GM23338 (cell line): ENCODE results near the gene IGBP1. TPM values are rescaled to one million over a fixed set of nuclear protein-coding genes. Genes with fewer than 3 reads are reported as not detected.

ENCODE experiments used
- ATAC-seq: fragments of 200-7000 bp; cut with Tn5 transposase; 3 replicates; pipeline ENCODE4 v1.9.1; 2020
- DNase-seq: peaks from one replicate; pipeline ENCODE4 v3.0.0-alpha.2; 2015; ENCODE audit warnings: low spot score
- H2AFZ ChIP-seq: fragments of 200-600 bp; sonication (generic); 2 replicates; pipeline ENCODE4 v1.8.0; 2016; ENCODE audit warnings: antibody characterized with exemption, mild to moderate bottlenecking, moderate library complexity
- H3F3A ChIP-seq: fragments of 200-600 bp; sonication (generic); replicated peaks from 2 replicates; pipeline ENCODE4 v1.8.0; 2017; ENCODE audit warnings: antibody characterized with exemption, mixed run types, low read depth
- H3K27ac ChIP-seq: fragments of 200-600 bp; sonication (generic); 2 replicates; pipeline ENCODE4 v1.6.1; 2016; ENCODE audit warnings: low read depth
- H3K27me3 ChIP-seq: fragments of 200-600 bp; sonication (generic); 2 replicates; pipeline ENCODE4 v1.8.0; 2016; ENCODE audit warnings: mild to moderate bottlenecking, mixed run types, moderate library complexity; ENCODE audit not compliant: insufficient read depth
- H3K36me3 ChIP-seq: fragments of 200-600 bp; sonication (generic); 2 replicates; pipeline ENCODE4 v1.8.0; 2016; ENCODE audit warnings: mild to moderate bottlenecking; ENCODE audit not compliant: insufficient read depth
- H3K4me1 ChIP-seq: fragments of 200-600 bp; sonication (generic); 2 replicates; pipeline ENCODE4 v1.8.0; 2016; ENCODE audit warnings: mild to moderate bottlenecking, moderate library complexity; ENCODE audit not compliant: insufficient read depth
- H3K4me2 ChIP-seq: fragments of 200-600 bp; sonication (generic); 2 replicates; pipeline ENCODE4 v1.7.1; 2017; ENCODE audit warnings: mixed run types
- H3K4me3 ChIP-seq: fragments of 200-600 bp; sonication (generic); 2 replicates; pipeline ENCODE4 v1.6.1; 2016; ENCODE audit warnings: mixed run types
- H3K79me2 ChIP-seq: fragments of 200-600 bp; sonication (generic); replicated peaks from 2 replicates; pipeline ENCODE4 v1.8.0; 2017; ENCODE audit warnings: mild to moderate bottlenecking; ENCODE audit not compliant: insufficient read depth
- H3K9me2 ChIP-seq: fragments of 200-600 bp; sonication (generic); 2 replicates; pipeline ENCODE4 v1.8.0; 2017; ENCODE audit not compliant: insufficient read depth
- H4K20me1 ChIP-seq: fragments of 200-600 bp; sonication (generic); replicated peaks from 2 replicates; pipeline ENCODE4 v1.8.0; 2017; ENCODE audit warnings: mild to moderate bottlenecking; ENCODE audit not compliant: insufficient read depth
- H3K27ac Mint-ChIP-seq: 2 replicates; pipeline ENCODE4 v1.8.0; 2020; ENCODE audit warnings: inconsistent platforms, mild to moderate bottlenecking, moderate library complexity, mixed read lengths
- H3K27me3 Mint-ChIP-seq: 3 replicates; pipeline ENCODE4 v1.8.0; 2022; ENCODE audit warnings: low read depth, mild to moderate bottlenecking, moderate library complexity, mixed read lengths, inconsistent platforms; ENCODE audit not compliant: insufficient read depth, poor library complexity
- H3K36me3 Mint-ChIP-seq: 3 replicates; pipeline ENCODE4 v1.8.0; 2021; ENCODE audit warnings: low read depth, mild to moderate bottlenecking, inconsistent platforms, moderate library complexity, mixed read lengths
- H3K4me1 Mint-ChIP-seq: 3 replicates; pipeline ENCODE4 v1.8.0; 2020; ENCODE audit warnings: mild to moderate bottlenecking, inconsistent platforms, mixed read lengths
- H3K4me3 Mint-ChIP-seq: 3 replicates; pipeline ENCODE4 v1.8.0; 2021; ENCODE audit warnings: moderate library complexity, mild to moderate bottlenecking, inconsistent platforms, mixed read lengths
- H3K9me3 Mint-ChIP-seq: 3 replicates; pipeline ENCODE4 v1.8.0; 2020; ENCODE audit warnings: moderate library complexity, mild to moderate bottlenecking, inconsistent platforms, mixed read lengths
- CTCF ChIP-seq, 2 experiments: fragments of 200-600 bp in 1 of 2; sonication (generic) in 1 of 2; conservative IDR thresholded peaks; 2 replicates each; pipeline versions ENCODE4 v1.5.1 to v1.6.1; 2016 to 2017; ENCODE audit warnings: antibody characterized with exemption in 2 of 2, low read depth in 2 of 2, mild to moderate bottlenecking in 2 of 2, moderate library complexity in 1 of 2
- ETS1 ChIP-seq: IDR thresholded peaks from 2 replicates; pipeline ENCODE4 v1.6.1; 2016; ENCODE audit warnings: antibody characterized with exemption
- ZNF462 ChIP-seq: fragments of 250-450 bp; sonication (Bioruptor Pico); IDR thresholded peaks from 2 replicates; pipeline ENCODE4 v1.5.0; 2020; ENCODE audit warnings: mild to moderate bottlenecking, moderate library complexity
- polyA plus RNA-seq: library from polyadenylated mRNA; unstranded; fragments of >200 nt; fragmentation: Nextera tagmentation; extraction: Ambion mirVana; gene quantifications from 2 replicates; pipeline ENCODE4 v1.2.1, GENCODE V29; 2016
- total RNA-seq: library from RNA; depleted of rRNA; stranded (reverse); fragments of >200 nt; shearing (Covaris generic); gene quantifications from 2 replicates; pipeline ENCODE4 v1.2.3, GENCODE V29; 2014

The IGBP1 gene
- total and polyA plus RNA-seq, 2 experiments from 2014 or later = 36.8 to 38.5 TPM

DNA sequence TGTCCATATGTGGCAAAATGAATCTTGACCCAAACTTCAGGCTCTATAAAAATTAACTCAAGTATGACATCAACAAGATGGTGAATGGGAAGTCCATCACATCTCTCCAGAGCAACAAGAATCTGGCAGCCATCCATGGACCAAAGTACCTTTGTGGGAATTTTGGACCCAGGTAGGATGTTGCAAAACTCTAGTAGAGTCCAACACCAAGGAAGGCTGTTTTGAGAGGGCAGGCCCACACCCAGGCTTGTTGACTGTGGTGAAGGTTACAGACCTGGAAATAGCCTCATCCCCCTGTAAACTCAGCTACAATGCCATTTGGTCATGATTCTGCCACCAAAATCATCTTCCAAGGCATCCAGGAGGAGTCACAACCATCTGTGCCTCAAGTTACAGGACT lies 57.0 kb downstream of the IGBP1 start (continued):
- TF ChIP-seq ZNF462 = no peak

- Histone ChIP-seq H3K79me2 (no peaks in the 10 kb centered on the region), H3K27ac (no peak overlapping the region), H4K20me1 (no peaks in the 10 kb centered on the region), H3K4me1 (no peaks in the 10 kb centered on the region), H3K4me3 (no peak overlapping the region), H2AFZ (no peak overlapping the region), H3K4me2 (no peak overlapping the region), H3K9me2 (no peaks in the 10 kb centered on the region), H3K36me3 (no peaks in the 10 kb centered on the region), H3F3A (no peaks in the 10 kb centered on the region), H3K27me3 (no peaks in the 10 kb centered on the region)
- ATAC-seq = peak; percentile 73
- Mint-ChIP-seq H3K4me3 (no peak overlapping the region), H3K4me1 (peaks cover 2% of the 10 kb centered on the region; the same call in 1 of the 3 replicates), H3K27me3 (no peaks in the 10 kb centered on the region), H3K9me3 (no peaks in the 10 kb centered on the region), H3K36me3 (no peaks in the 10 kb centered on the region), H3K27ac (no peak overlapping the region)
- TF ChIP-seq CTCF (conservative IDR thresholded peaks at IDR 0.05; ENCODE audit: low read depth in 2 of 2) (peak; percentile 58 to 71), ETS1 (no peak)
- DNase-seq = peak; percentile 79
These were observed 63.9 kb downstream of the IGBP1 start for GRCh38 chrX:70196961-70197720.
